Activated T-helper 1 cell treated with Interleukin-2 at 50 U/mL for 16 hours (primary cell): ENCODE data around the gene TTK.

Source experiments
- DNase-seq: peaks from one replicate; pipeline ENCODE4 v3.0.0-alpha.2; 2020; ENCODE audit warnings: low read depth

The TTK gene

DNA sequence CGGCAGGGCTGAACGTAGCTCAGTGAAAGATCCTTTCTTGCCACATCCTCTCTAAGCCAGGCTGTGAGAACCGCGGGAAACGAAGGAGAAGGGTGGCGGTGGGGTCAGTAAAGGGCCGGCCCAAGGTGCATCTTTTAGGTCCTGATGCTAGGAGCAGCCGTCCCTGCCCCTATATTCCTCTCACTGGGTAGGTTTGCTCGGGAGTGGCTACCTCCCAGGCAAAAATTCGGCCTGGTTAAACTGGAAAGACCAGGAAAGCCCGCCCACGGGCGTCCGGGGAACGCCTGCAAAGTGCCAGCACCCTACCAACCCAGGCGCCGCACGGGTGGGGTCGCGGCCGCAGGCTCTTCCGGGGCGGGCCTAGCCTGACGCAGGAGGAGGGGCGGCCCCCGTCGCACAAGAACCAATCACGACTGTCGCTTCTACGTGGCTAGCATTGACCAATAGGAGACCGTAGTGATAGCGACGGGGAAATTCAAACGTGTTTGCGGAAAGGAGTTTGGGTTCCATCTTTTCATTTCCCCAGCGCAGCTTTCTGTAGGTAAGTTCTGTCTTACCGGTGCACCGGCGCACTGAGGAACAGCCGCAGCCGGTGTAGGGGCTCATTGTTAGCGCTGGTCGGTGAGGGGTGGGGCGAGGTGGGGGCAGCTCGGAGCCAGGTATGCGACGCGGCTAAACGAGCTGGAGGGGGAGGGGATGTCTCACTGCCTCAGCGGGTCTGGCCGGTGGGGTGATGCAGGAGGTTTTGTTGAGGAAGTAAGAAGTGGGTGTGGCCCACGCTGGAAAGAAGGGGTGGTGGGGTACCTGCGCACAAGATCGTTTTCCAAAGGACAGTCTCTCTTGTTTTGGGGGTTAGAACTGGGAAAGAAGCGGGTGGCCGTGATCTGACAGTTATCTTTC, at the start of gene TTK:
TTK (plus strand) TSS at position 477 of the 900 bp plus-strand sequence. CDS start 1,195 bp downstream, outside the sequence.
- DNase-seq, result peak; percentile 87

DNA sequence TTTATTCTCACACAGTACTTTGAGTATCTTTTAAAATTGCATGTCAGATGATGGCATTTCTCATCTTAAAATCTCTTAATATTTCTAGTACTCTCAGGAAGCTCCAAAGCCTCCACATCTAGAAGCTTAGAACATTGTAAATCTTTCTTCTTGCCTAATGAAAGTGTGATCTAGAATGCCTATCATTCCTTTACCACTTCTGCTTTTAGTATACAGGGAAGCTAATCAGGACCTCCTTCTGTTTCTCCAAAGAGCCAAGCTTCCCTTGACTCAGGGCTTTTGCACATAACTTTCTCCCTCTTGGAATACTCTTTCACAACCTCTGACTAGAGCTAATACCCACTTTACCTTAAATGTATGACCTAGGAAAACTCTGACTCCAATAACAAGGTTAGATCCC, 49.6 kb upstream of the TTK start:
- no peak for DNase-seq

DNA sequence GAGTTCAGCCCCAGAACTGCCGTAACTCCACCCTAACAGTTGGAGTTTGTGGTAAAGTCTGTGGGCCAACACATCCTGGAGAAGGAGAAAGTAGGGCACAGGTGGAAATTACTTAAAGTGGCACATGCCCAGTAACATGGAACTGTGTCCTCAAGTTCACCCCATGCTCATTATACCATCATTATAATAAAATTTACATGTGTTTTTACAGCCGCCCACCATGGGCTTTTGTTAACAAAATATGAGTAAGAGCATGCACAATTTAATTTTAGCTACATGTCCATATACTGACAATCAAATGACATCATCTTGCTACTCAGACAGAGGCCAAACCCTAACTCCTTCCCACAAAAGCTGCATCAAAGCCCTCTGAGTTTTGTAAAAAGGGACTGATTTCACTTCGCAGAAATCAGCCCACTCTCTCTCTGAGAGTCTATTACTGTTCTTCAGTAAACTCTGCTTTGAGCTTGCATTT, 39.8 kb upstream of the TTK start:
- no peak for DNase-seq

DNA sequence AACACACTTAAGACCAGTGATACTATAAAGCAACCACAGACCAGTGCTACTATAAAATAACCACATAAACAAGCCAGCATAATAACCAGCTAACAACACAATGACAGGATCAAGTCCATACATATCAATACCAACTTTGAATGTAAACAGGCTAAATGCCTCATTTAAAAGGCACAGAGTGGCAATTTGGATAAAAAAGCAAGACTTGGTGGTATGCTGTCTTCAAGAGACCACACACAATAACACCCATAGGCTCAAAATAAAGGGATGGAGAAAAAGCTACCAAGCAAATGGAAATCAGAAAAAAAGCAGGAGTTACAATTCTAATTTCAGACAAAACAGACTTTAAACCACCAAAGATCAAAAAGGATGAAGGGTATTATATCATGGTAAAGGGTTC, 37.3 kb upstream of the TTK start:
- no peak for DNase-seq

DNA sequence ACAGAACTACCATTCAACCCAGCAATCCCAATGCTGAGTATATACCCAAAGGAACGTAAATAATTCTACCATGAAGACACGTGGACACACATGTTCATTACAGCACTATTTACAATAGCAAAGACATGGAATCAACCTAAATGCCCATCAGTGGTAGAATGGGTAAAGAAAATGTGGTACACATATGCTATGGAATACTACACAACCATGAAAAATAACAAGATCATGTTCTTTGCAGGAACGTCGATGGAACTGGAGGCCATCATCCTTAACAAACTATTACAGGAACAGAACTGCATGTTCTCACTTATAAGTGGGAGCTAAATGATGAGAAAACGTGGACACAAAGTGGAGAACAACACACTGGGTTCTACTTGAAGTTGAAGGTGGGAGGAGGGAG, 34.7 kb upstream of the TTK start:
- no peak for DNase-seq

DNA sequence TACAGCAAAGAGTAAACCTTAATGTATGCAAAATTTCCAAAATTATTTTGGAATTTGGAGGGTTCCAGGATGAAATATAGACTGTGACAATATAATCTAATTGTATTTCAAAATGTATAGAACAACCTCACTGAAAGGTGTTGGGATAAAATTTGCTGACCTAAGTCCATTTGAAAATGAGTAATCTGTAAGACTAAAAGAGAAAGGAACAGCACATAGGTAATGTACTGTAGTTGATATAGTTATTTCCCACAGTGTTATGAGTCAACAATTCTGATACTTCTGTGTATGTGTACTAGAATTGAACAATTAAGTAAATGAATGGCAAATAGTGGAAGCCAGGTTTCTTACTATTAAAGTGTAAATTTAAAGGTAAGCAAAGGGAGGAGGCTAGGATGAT, 33.3 kb upstream of the TTK start:
- no peak for DNase-seq

DNA sequence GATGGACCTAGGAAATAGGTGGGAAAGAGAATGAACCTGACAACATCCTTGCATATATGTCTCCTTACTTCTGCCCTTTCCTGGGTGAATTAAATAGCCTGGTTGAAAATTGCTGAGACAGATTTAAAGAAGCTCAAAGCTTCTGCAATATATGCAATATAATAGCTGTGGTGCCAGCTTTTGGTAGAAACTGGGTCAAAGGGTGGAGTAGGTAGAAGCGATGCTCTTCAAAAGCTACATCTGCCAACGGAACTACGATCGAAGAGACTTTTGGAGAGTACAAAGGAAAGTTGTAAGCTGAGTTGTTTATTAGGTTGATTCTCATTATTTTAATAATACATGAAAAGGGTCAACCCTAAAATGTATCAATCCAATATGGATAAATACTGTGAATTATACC, 22.8 kb upstream of the TTK start:
- DNase-seq, result no peak

DNA sequence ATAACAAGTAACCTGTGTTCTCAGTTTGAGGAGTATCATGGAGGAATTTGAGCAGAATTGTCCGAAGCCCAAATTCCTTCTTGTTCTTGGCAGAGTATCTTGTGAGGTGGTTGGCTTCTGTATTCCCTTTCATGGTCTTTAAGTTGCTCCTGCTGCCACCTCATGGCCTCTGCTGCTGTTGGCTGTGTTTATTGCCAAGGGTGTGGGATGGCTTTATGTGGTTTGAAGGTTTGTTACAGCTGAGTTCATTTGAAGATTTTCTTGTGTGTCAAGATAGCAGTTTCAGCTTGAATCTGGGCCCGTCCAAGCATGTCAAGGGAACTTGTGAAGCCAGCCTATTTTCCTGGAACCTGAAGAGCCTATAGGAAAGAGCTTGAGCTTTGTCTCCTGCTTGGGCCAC, 20.2 kb upstream of the TTK start:
- DNase-seq, result no peak

DNA sequence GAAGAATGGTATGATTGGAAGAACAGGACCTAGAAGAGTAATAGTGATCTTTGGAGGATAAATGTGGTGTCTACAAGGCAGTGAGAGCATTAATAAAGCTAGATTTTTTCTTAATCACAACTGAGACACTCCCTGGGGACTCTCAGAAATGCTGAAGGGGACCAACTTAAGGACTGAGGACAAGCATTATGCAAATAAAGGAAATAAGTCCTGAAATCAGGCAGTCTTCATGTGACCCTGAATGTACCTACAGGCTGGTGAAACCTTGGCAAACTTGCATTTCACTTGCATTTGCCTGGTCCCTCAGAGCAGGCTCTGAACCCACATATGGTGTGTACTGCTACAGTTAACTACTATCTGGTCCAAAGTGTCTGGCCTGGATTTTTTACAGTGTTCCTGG, 19.3 kb upstream of the TTK start:
- no peak for DNase-seq

DNA sequence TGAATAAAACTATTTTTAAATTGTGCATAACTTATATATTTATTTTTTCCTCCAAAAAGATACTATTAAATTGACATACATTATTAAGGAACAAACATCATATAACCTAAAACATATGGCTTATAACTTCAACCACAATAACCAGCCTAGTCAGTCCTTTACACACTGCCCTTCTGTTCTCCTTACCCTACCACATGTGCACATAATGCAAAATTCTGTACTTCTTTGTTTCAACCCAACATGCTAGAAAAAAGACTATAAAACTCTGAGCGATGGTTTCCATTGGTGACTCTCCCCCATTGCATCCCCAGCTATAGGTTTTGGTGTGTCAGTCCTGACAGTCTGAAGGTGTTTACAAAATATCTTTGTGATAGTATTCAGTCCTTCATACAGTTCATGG, 14.8 kb upstream of the TTK start:
- no peak for DNase-seq

DNA sequence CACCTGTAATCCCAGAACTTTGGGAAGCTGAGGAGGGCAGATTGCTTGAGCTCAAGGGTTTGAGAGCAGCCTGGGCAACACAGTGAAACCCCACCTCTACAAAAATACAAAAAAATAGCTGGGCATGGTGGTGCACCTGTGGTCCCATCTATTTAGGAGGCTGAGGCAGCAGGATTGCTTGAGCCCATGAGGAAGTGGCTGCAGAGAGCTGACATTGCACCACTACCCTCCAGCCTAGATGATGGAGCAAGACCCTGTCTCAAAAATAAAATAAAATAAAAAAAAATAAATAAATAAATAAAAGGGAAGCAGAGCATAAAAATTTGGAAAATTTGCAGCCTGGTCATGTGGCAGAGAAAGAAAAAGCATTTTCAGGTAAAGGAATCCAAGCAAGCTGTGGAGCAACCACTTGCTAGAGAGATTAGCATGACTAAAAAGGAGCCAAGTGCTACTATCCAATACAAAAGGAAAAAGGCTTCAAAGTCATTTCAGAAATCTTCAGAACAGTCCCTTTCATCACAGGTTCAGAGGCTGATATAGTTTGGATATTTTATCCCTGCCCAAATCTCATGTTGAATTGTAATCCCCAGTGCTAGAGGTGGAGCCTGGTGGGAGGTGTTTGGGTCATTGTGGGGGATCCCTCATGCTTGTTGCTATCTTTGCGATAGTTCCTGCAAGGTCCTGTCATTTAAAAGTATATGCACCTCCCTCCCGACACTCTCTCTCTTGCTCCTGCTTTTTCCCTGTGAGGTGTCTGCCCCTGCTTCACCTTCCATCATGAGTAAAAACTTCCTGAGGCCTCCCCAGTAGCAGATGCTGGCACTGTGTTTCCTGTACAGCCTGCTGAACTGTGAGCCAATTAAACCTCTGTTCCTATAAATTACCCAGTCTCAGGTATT, 11.2 kb upstream of the TTK start:
- DNase-seq, result no peak

DNA sequence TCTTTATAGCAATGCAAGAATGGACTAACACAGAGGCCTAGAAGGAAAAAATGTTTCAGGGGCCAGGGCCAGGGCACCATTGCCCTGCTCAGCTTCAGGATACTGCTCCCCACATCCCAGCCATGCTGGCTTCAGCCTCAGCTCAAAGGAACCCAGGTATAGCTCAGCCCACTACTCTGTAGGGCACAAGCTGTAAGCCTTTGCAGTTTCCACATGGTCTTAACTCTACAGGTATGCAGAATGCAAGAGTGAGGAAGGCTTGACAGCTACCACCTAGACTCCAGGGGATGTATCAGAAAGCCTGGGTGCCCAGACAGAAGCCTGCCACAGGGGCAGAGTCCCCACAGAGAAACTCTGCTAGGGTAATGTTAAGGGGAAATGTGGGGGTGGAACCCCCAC, 10.5 kb upstream of the TTK start:
- no peak for DNase-seq

DNA sequence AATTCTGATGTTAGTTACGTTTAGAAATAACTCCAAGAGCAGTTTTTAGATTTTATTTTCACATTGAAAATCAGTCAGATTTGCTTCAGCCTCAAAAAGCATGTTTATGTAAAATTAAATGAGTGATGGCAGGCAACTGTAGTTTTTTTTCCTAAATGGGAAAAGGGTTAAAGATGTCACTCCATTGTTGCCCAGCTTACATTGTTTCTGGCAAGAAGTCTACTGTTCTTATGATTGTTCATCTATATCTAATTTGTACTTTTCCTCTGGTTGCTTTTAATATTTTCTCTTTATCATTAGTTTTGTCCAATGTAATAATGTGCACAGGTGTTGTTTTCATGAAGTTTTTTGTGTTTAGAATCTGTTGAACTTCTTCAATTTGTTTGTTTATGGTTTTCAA, 6.7 kb upstream of the TTK start:
- no peak for DNase-seq

DNA sequence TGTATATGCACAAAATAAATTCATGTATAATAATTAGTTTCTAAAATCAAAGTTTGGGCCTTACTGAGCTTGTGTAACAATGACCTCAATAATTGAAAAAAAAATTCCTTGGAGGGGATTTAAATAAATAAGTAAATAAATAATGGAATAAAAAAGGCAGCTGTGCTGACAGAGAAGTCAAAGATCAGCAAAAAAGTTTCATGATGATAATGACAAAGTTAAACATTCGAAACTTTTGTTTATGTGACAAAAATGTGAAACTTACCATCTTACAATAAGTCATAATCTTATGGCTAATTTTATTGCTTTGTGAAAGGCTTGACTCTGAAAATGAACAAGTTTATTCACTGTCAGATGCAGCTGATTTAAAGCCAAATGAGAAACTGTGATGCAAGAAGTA, 3.1 kb upstream of the TTK start:
- DNase-seq, result no peak

DNA sequence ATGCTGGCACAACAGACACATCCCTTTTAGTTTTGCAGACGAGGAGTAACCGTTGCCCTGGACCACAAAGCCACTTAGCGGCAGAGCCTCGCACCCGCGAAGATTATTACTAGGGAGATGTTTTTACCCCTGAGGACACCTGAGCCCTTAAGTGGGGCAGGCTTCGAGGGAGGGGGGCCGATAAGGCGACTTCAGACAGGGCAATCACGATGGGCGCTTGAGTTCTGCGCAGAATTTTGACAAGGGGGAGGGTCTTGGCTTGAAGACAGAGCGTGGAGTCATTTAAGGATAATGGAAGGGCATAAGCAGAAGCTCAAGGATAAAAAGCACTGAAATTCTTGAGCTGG, 650 bp upstream of the TTK start:
- peak; percentile 9 for DNase-seq

DNA sequence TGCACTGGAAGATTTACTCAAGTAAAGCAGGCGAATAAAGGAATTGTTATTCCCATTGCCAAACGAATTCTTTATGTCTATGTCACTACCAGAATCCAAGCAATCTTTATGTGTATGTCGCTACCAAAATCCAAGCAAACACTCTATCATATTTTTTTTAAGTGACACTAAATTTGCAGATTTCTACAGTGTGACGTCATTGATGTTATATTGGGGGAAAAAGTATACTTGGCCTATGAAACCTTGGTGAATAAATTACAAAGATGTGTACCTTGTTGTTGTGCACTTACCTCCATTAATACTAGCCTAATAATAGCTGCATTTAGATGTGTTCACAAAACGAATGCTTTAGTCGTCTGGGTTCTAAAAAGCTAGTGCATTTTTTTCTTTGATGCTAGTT, 957 bp downstream of the TTK start:
- no peak for DNase-seq

DNA sequence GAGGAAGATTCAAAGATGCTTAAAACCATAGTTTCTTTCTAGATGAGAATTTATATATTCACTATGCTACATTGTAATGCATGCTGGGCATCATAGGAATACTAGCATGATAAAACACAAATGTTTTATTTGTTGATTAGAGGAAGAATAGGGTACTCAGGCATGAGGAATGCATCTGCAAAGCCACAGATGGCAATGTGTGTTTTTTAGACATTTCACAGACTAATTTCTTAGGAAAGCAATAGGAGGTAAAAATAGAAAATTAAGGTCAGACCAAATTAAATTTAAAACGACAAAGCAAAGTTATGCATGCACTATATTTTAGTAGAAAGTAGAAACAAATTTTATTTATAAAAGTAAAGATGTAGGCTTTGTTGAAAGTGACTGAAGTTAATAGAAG, 2.1 kb downstream of the TTK start:
- no peak for DNase-seq

DNA sequence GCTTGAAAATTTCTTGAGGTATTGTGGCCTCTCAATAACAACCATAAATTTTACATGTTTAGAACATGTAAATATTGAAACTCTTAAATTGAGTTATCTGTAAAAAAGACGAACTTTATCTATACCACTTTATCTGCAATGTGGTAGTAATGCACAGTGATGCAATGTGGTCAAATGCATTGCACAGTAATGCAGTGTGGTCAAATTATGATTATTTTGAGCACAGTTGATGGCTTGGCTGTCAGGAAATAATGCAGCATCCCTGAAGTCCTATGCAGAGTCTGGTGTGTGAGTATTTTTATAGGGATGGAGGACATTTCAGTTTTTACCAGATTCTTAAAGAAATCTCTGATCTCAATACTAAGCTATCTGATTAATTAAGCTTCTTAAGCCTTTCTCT, 5.1 kb downstream of the TTK start:
- no peak for DNase-seq

DNA sequence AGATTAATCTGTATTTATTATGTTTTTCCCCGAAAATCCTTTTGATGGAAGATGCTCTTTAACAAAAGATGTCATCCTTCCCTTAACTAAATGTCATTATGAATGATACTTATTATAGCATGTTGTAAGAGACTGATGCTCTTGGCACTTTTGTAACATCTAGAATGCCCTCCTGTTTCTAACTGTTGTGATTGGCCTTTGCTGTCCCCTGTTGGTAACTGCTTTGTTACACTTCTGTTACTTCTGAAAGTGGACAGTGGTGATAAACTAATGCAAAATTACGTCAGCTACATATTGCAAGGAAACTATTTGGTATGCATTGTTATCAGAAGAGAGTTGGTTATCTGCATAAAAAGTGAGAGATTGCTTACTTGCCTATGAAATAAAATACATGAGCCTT, 5.8 kb downstream of the TTK start:
- DNase-seq, result no peak

DNA sequence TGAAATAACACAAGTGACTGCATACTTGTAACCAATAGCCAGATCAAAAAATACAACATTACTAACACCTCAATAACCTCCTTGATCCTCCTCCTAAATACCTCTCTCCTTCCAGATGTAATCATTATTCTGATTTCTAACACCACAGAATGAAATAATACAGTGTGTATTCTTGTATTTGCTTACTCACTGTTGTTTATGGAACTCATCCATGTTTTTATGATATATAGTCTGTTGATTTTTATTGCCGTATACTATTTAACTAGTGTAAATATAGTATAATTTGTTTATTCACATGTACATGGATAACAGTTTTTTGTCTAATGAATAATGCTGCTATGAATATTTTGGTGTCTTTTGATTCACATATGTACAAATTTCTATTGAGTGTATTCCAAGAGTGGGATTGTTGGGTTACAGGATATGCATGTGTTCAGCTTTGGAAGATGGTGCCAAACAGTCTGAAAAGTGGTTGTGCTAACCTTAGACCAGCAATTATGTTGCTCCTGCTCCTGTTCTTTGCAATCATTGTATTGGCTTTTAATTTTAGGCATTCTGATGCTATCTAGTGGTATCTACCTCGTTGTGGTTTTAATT, 11.5 kb downstream of the TTK start:
- DNase-seq, result no peak

DNA sequence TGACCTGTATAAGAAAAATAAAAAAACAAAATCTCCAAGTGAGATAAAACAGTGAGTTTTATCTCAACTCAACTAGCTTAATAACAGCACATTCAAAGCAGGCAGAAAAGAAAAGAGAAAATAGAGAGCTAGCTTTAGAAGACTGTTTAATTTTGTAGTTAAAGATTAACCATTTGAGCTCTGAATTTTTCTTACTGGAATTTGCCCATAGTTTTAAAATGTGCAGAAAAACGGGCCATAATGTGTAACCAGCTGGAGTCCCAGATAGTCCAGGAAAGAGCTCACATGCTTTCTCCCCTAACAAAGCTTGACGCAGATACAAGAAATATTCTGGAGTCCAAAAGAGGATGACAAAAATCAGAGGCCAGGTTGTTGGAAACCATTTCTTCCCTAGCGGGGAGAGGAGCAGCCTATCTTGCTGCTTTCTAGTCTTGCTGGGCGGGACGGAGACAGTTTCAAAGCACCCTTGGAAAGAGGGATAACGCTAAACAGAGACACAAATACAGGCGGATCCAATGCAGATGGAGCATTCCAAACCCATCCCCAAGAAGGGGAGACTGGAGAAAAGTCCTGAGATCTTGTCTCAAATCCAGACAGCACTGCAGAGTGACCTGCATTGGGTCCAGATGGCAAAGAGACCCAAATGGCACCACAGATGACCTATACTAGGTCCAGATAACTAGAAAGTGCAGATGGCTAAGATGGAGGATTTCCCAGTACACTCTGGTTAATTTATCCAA, 16.1 kb downstream of the TTK start:
- DNase-seq, result no peak

DNA sequence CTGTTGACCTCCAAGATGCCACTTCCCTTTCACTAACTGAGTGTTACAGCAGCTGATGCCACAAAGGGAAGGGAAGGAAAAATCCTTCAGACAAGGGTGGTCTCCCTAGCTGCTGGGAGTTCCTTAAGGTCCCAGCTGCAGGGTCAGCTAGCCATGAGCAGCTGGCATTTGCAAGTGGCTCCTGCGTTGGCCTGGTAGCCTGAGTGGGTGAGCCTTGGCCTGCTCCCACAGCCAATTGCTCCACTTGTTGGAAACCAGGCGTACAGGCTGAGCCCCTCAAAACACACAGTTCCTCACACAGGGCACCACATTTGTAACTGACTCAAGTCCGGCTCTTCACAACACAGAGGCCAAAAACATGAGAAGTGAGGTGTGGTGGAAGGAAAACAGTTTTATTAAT, 16.7 kb downstream of the TTK start:
- no peak for DNase-seq
